GM10847 (cell line): ENCODE results near the gene SUSD5.

ENCODE experiments used
- POLR2A ChIP-seq: IDR thresholded peaks from 2 replicates; pipeline ENCODE4 v1.6.1; 2011; ENCODE audit not compliant: insufficient read length; ENCODE audit errors: extremely low read depth

Gene SUSD5

DNA sequence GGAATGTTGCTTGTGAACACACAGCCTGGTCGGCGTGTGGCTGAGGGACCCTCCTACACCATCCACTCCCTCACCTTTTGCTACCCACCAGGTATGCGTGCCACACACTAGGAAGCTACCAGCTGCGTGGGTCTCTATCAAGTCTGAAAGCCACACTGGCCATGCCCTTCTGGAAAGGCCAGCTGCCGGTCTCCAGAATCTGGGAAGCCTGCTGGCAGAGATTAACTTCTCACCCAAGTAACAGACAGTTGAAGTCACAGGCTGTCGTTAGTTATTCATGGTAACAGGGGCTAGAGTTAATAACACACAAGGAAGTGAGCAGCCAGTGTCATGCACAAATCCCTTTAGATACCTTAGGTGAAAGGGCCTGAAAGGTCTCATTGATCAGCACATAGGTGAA is 48.1 kb downstream of the SUSD5 start:
- TF ChIP-seq POLR2A, result no peak

DNA sequence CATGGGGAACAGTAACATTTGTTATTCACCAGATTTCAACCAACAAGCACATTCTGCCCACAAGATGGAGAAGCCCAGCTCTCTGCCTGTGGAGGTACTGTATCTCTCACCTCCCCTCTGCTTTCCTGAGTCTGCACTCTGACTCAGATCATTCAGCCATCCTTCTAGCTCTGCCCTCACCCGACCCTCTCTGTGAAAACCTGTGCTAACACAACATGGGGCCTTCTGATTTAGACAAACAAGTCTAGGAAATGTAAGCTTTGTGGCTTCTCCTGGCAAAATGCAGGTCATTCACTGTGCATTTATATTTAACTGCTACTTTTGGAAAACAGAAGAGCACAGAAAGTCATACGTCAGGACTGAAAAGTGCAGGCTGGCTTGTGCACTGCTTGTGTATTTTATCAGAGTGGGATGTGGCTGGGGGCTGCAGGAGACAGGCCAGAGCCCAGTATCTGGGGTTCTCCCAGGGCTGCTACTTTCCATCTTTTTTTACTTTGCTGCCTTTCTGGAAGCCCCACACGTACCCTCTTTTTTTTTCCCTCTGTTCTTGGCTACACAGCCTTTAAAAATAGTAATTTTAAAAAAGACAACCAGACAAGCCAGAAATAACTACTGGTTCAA is 50.8 kb downstream of the SUSD5 start:
- TF ChIP-seq POLR2A, result no peak

DNA sequence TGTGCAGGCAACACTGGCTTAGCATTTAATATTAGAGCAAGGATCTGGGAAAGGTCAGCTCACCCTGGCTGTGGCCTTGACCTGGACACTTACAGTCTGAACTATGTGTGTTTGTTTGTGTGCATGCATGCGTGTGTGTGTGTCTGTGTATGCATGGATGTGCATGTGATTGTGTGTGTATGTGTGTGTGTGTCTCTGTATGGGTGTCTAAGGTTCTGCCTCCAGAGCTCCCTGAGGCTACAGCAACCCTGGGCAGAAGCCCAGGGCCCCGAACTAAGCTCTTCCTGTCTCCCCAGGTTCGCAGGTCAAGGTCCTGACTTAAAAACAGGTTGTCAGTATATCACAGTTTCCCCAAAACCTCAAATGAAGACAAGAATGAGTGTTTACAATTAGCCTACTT is 51.3 kb downstream of the SUSD5 start:
- TF ChIP-seq POLR2A, result no peak

DNA sequence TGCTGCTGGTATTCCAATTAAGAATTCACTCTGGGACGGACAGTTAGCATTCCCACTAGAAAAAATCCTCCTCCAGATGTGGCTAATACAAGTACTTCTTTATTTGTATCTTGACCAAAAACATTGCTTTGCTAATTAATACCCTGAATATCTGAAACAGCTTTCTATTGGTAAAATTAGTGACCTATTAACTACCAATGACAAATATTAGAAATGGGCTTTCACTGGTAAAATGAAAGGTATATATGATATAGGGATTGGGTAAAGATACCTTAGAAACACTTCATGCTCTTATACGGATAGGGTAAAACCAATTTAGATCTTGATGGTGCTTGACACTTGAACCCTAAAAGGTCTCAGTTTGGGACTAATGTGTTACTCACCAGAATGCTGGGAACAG is 52.5 kb downstream of the SUSD5 start:
- TF ChIP-seq POLR2A, result no peak

DNA sequence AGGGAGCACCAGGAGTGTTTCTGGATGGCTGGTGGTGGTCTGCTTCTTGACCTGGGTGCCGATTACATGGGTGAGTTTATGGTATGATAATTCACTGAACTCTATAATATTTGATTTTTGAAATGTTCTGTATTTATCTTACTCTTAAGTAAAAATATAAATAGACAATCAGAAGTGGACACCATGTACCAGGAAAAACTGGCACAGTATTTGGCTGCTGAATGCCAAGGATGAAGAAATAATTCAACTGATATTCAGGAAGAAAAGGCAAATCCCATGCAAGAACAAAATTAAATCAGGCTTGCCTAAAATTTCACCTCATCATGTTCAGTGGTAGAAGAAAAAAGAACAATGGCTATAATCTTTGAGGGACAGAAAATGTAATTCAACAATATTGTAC is 53.2 kb downstream of the SUSD5 start:
- TF ChIP-seq POLR2A, result no peak

DNA sequence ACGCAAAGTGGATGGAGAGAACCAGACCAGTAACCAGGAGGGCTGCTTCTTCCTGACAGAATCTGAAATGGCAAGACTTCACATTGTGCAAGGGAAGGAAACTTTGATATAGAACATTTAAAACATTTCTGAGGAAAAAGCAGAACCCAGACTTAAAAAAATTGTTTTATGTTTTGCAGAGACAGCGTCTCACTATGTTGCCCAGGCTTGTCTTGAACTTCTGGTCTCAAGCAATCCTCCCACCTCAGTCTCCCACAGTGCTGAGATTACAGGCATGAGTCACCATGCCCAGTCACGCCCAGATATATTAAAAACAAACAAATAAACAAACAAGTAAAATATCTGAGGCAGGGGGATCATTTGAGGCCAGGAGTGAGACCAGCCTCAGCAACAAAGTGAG is 58.6 kb downstream of the SUSD5 start:
- TF ChIP-seq POLR2A, result no peak

DNA sequence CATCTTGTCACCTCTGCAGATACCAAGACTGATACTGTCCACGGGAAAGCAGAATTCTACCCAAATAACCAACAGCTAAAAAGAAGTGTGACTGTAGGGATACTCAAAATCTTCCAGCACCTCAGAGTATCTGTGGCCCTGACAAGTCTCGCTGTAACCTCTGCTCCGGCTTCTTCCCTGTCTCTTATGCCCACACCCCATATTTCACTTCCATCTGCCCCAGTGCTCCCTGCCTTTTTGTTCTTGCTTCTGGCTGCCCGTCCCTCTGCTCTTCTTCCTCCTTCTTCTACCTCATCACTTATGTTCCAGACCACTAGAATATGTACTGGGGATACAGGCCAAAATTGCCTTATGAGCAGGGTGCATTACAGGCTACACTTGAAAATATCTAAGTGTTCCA is 59.4 kb downstream of the SUSD5 start:
- no peak for TF ChIP-seq POLR2A

DNA sequence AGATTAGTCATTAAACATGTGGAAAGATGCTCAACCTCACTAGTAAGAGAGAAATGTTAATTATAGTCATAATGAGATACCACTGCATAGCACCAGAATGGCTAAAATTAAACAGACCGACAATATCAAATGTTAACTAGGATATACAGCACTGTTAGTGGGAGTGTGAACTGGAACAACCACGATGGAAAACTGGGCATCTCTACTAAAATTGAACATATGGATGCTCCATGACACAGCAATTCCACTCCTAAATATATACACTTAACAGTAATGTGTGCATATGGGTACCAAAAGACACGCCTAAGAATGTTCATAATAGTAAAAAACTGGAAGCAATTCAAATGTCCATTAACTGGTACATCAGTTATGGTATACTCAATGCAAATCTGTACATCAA is 63.3 kb downstream of the SUSD5 start:
- TF ChIP-seq POLR2A, result no peak

DNA sequence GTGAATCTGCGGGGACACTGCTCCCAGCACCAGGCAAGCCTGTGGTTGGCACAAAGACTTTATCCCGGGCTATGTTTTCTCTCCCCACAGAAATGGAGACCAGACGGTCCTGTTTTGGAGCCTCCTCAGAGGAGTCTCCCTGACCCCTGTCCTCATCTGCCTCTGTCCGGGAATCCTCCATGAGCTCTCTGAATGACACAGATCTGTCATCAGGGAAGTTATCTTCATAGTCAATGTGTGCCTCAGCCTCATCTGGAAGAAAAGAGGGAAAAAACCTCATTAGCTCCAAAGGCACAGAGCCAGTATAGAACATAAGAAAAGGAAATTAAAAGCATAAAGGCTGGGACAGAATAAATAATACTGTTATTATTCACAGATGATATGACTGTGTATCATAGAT is 64.8 kb downstream of the SUSD5 start:
- no peak for TF ChIP-seq POLR2A

DNA sequence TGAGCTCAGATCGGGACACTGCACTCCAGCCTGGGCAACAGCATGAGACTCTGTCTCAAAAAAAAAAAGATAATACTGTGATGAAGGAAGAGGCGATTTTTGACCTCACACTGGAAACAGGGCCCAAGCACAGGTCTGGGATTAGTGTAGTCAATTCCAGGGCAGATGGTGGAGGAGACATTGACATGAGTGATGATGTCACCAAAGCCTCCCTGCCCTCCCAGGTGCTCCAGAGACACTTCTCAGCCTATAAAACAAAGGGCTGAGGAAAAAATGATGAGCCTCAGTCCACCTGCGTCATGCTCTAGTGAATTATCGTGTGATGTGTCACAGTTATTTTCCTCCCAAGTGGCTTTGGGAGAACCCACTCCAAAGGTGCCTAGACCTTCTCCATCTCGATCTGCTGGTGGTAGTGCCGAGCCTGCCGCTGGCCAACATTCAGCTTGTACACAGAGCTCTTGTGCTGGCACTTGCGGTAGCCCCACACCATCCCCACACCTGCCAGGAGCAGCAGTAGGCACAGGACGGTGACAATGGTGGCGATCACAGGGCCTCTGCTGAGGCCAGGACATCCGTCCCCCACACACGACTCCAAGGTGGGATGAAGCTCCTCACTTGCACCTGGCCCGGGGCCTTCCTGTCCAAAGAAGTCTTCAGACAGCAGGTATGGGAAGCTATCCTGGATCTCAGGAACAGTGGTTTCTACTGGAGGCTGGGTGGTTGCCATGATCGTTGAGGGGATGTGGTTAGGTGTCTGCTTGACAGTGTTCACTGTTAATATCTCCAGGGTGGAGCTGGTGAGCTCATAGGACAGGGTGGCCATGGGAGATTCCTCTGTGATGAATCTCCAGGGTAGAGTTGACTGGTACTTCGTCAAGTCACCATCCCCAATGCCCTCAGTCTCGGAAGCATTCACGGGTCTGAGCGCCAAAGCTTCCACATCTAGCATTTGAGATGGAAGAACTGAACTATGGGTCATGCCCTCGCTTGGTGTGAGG is 65.9 kb downstream of the SUSD5 start:
- TF ChIP-seq POLR2A, result no peak

DNA sequence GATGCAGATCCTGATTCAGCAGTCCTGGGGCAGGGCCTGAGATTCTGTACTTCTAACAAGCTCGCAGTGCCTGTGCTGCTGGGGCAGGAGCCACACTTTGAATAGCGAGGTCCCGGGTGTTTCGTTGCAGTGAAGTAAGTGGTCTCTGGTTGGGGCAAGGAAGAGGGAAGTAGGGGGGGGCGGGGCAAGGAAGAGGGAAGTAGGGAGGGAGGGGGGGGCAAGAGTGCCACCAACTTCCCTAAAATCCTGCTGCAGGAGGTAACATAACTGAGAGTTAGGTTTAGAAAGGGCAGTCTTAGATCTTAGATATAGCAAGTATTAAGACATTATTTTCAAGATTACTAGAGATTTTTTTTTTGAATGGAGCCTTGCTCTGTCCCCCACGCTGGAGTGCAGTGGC is 69.3 kb downstream of the SUSD5 start:
- no peak for TF ChIP-seq POLR2A

DNA sequence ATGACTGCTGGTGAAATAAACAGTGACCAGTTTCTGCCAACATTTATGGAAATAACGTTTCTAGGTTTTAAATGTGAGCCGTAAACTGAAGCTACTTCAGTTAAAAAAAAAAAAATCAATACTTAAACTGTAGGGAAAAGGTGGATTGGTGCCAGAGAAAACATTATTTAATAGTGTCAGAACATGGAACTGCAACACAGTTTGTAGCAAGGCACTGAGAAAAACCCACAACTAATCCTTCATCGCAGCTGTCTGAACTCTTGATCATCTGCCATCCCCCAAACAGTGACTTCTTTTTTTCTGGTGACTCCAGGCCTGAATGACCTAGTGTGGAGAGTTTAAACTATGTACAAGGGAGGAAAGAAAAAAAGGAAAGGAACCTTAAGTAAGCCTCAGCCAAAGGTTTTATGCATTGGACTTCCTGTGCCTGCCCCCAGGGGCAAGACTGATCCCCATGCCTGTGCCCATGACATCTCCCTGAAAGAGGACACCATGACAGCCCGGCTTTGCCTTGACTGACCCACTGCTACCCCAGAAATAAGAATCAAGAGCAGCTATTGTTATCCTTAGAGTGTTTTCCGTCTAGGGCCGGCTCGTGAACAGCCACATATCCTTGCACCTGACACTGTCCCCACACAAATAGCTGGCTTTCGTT is 71.7 kb downstream of the SUSD5 start:
- no peak for TF ChIP-seq POLR2A

DNA sequence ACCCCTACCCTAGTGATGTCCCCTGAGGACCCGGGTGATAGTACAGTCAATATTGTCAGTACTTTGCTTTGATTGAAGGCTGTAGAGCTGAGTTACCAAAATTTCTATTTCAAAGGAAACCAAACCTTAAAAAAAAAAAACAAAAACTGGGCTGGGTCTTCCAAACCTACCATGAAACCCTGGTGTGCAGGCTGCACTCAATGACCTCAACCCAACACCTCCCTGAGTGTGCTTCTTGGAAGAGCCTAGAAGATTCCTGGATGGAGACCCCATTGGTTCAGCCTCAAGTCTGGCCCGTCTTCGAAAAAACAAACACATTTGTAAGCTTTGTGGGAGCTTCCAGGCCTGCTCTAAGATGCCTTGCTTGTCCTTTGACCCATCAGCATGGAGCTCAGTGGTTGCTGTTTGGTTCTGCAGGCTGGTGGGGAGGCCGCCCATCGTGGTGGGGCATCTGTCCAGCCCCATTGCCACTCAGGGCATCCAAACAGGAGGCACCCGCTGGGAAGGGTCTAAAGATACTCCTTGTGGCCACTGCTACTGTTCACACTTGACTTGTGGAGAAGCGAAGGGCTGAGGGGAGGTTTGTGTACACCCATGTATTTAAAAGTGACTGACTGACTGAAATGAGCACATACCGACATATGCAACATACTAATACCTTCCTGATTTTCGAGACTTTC is 72.6 kb downstream of the SUSD5 start:
- no peak for TF ChIP-seq POLR2A

DNA sequence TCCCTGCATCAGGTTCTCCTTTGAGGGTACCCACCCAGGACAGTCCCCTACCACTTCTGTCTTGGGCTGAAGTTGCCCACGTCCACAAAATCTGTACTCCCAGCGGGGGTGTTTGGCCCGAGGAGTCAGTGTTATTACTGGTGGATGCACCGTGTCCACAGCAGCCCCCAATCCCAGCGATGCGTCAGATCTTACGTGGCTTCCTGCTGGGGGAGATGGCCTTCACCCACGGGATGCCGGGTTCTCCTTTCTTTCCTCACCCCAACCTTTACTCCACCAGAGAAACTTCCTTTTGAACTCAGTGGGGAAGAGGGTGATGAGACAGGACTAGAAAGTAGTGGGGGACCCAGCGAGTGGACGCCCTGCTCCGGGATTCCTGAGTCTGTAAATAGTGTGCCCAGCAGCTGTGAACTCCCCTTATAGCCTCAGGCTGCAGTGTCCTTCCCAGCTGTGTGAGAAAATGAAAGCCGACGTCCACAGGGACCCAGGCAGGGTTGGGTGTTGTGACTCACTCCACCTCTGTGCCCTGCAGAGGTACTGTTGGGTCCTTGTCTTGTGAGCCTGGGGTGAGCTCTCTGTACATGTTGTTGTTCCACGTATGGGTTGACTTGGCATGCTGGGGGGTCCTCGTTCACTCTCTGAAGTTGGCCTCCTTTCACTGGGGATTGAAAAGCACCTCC is 73.2 kb downstream of the SUSD5 start:
- no peak for TF ChIP-seq POLR2A

DNA sequence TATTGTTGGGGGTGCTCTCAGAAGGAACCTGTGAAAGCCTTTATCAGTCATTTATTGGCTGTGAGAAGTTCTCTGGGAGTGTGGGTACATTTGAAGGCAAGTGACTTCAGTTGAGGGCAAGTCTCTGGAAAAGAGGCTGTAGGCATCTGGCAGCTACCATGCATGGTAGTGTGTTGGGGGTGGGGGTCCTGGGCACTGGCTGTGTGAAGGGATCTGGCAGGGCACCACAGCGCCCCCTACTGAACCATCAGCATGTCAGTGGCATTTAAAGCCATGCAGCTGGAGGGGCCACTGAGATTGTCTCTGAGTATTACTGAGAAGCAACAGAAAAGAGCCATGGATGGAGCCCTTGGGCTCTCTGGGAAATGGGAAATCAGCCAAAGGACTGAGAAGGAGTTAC is 74.2 kb downstream of the SUSD5 start:
- no peak for TF ChIP-seq POLR2A
